Endothelial cell of umbilical vein (primary cell): ENCODE data around the gene RABGGTA. TPM values are rescaled to one million over a fixed set of nuclear protein-coding genes. Genes with fewer than 3 reads are reported as not detected.

Experiments
- BruUV-seq: library from RNA; stranded (reverse); fragments of 400-500 nt; replicated peaks from 2 replicates; lab custom pipeline; 2021; lab: Mats Ljungman, UMichigan
- CTCF ChIA-PET: fragments of 300-600, 350-600 bp; sonication (Branson Sonifier 250); formaldehyde crosslinking; loops from one replicate; lab custom pipeline; 2021; ENCODE audit warnings: antibody characterized with exemption, inconsistent platforms; lab: Charles Lee
- POLR2A ChIA-PET: fragments of 300-600, 350-600 bp; sonication (Branson Sonifier 250); formaldehyde crosslinking; loops from one replicate; lab custom pipeline; 2021; ENCODE audit warnings: antibody characterized with exemption, inconsistent platforms; lab: Charles Lee
- DNase-seq: peaks from one replicate; pipeline ENCODE4 v3.0.0-alpha.2; 2011; ENCODE audit warnings: low read depth, low spot score
- FAIRE-seq: peaks from 2 replicates; lab custom pipeline; 2011; peaks lifted over from hg19 to GRCh38; lab: Jason Lieb, UNC
- H2AFZ ChIP-seq: 2 replicates; pipeline ENCODE4 v1.6.0; 2012; ENCODE audit warnings: low read depth, low read length, control low read depth, inconsistent platforms
- H3K27ac ChIP-seq: 2 replicates; pipeline ENCODE4 v1.5.1; 2011; ENCODE audit warnings: low read depth, mild to moderate bottlenecking, control low read depth, low read length, moderate library complexity; ENCODE audit not compliant: insufficient read depth
- H3K27me3 ChIP-seq, 2 experiments: 2 replicates each; pipeline versions ENCODE4 v1.6.0 to v1.6.1; 2011; ENCODE audit warnings: low read length in 2 of 2, mixed read lengths in 1 of 2; ENCODE audit not compliant: control insufficient read depth in 2 of 2, insufficient read depth in 2 of 2
- H3K36me3 ChIP-seq, 2 experiments: 2 replicates in 1 of 2; 3 replicates in 1 of 2; pipeline ENCODE4 v1.5.1; 2011; ENCODE audit warnings: low read length in 2 of 2, mild to moderate bottlenecking in 1 of 2, moderate library complexity in 1 of 2; ENCODE audit not compliant: control insufficient read depth in 2 of 2, insufficient read depth in 2 of 2; ENCODE audit errors: extremely low read depth in 1 of 2
- H3K4me1 ChIP-seq: 3 replicates; pipeline ENCODE4 v1.5.1; 2011; ENCODE audit warnings: mild to moderate bottlenecking, low read length; ENCODE audit not compliant: control insufficient read depth, insufficient read depth; ENCODE audit errors: extremely low read depth
- H3K4me2 ChIP-seq: 2 replicates; pipeline ENCODE4 v1.6.1; 2011; ENCODE audit warnings: low read length, control low read depth, mixed read lengths; ENCODE audit not compliant: insufficient read depth
- H3K4me3 ChIP-seq, 3 experiments: fragments of 200-600 bp in 1 of 3; sonication (generic), shearing (Covaris generic) in 1 of 3; replicated peaks in 1 of 3; 2 replicates each; pipeline ENCODE4 v1.5.1; 2011 to 2016; ENCODE audit warnings: control low read depth in 3 of 3, low read length in 3 of 3, mild to moderate bottlenecking in 2 of 3, inconsistent platforms in 1 of 3, low read depth in 1 of 3, moderate library complexity in 1 of 3; ENCODE audit not compliant: insufficient read depth in 1 of 3
- H3K79me2 ChIP-seq: 2 replicates; pipeline ENCODE4 v1.6.0; 2012; ENCODE audit warnings: low read length, inconsistent platforms; ENCODE audit not compliant: control insufficient read depth, insufficient read depth
- H3K9ac ChIP-seq: replicated peaks from 2 replicates; pipeline ENCODE3; 2011; ENCODE audit warnings: low read length, control low read depth; ENCODE audit not compliant: insufficient read depth; ENCODE audit errors: extremely low read depth
- H3K9me1 ChIP-seq: replicated peaks from 3 replicates; pipeline ENCODE4 v1.6.0; 2011; ENCODE audit warnings: mild to moderate bottlenecking, low read length; ENCODE audit not compliant: control insufficient read depth, insufficient read depth; ENCODE audit errors: extremely low read depth
- H3K9me3 ChIP-seq: replicated peaks from 2 replicates; pipeline ENCODE4 v1.5.1; 2012; ENCODE audit warnings: low read length, inconsistent platforms; ENCODE audit not compliant: control insufficient read depth, insufficient read depth
- H4K20me1 ChIP-seq: replicated peaks from 2 replicates; pipeline ENCODE3; 2011; ENCODE audit warnings: mild to moderate bottlenecking, low read length; ENCODE audit not compliant: control insufficient read depth, insufficient read depth; ENCODE audit errors: extremely low read depth
- EZH2 ChIP-seq: IDR thresholded peaks from 2 replicates; pipeline ENCODE4 v1.6.1; 2012; ENCODE audit warnings: borderline replicate concordance, low read depth, mild to moderate bottlenecking, moderate library complexity, low read length, inconsistent platforms; ENCODE audit not compliant: severe bottlenecking
- FOS ChIP-seq: IDR thresholded peaks from 2 replicates; pipeline ENCODE4 v1.6.1; 2011; ENCODE audit warnings: mild to moderate bottlenecking, low read length, moderate library complexity, borderline replicate concordance; ENCODE audit not compliant: insufficient read depth
- GATA2 ChIP-seq: IDR thresholded peaks from 2 replicates; pipeline ENCODE4 v1.7.0; 2011; ENCODE audit warnings: low read depth, mild to moderate bottlenecking, moderate library complexity, mixed read lengths, low read length; ENCODE audit not compliant: insufficient read length, insufficient read depth
- JUN ChIP-seq: IDR thresholded peaks from 2 replicates; pipeline ENCODE4 v1.6.1; 2011; ENCODE audit warnings: borderline replicate concordance, low read depth; ENCODE audit not compliant: insufficient read length, insufficient read depth
- MYC ChIP-seq: IDR thresholded peaks from one replicate; pipeline ENCODE4 v1.6.1; 2011; ENCODE audit warnings: mild to moderate bottlenecking, low read depth, low read length
- POLR2A ChIP-seq: IDR thresholded peaks from 2 replicates; pipeline ENCODE4 v1.6.1; 2012; ENCODE audit warnings: low read depth, mild to moderate bottlenecking, control low read depth, low read length
- POLR2AphosphoS5 ChIP-seq: IDR thresholded peaks from 2 replicates; pipeline ENCODE4 v1.6.1; 2012; ENCODE audit warnings: low read depth, mild to moderate bottlenecking, control low read depth, low read length, moderate library complexity; ENCODE audit not compliant: insufficient read depth
- dilution Hi-C: fragments of 300-500 bp; cut with MboI; formaldehyde crosslinking; loops from one replicate; pipeline ENCODE4 v1.15.0; 2019; ENCODE audit warnings: low sequenced_read_pairs; ENCODE audit not compliant: extremely low pct_ligation_motif_present
- intact Hi-C: fragments of 100-400 bp; cut with micrococcal nuclease; formaldehyde crosslinking; loops from one replicate; pipeline ENCODE4 v1.10.0; 2022
- polyA plus RNA-seq, 4 experiments: library from polyadenylated mRNA; depleted of rRNA in 3 of 4; stranded (reverse) in 3 of 4; unstranded in 1 of 4; fragments of >200 nt; gene quantifications; 2 replicates each; pipeline versions ENCODE4 v1.2.1 to v1.2.3, GENCODE V29; 2011 to 2012; ENCODE audit warnings: missing spikeins in 1 of 4
- total RNA-seq: library from RNA; stranded (reverse); gene quantifications from 2 replicates; pipeline ENCODE4 v1.2.3, GENCODE V29; 2021
- TF ChIP-seq, protein P1 (sequence below), 2 donors: IDR thresholded peaks; 1 replicate in 1 of 2; 2 replicates in 1 of 2; pipeline ENCODE4 v1.5.1; 2011; ENCODE audit warnings: low read length in 2 of 2, mild to moderate bottlenecking in 2 of 2, moderate library complexity in 2 of 2, control low read depth in 1 of 2, inconsistent platforms in 1 of 2, low read depth in 1 of 2; ENCODE audit not compliant: insufficient read depth in 1 of 2; ENCODE audit errors: extremely low read depth in 1 of 2
- TF ChIP-seq, protein P2 (sequence below): IDR thresholded peaks from 2 replicates; pipeline ENCODE4 v1.6.1; 2011; ENCODE audit not compliant: insufficient read depth, insufficient read length

RABGGTA gene
- total and polyA plus RNA-seq, 2 donors (not counting 3 experiments of a cell fraction or from before 2014, with no cell fraction given) = 29.3 to 80.1 TPM

- CTCF ChIA-PET = interaction anchor here (0.9 to 1.6 kb wide), 3 partner anchors 11 to 23 kb away, joined by 3 to 4 read pairs (median 3); partner anchors contain the start of gene CIDEB
- Histone ChIP-seq H3K27me3 (no peaks in the 10 kb centered on the region), H3K9me1 (no peaks in the 10 kb centered on the region), H3K9me3 (no peaks in the 10 kb centered on the region), H3K4me1 (no peaks in the 10 kb centered on the region), H3K4me3 (no peak overlapping the region), H3K36me3 (no peaks in the 10 kb centered on the region), H3K79me2 (no peaks in the 10 kb centered on the region), H3K27ac (no peak overlapping the region), H3K9ac (no peak overlapping the region), H2AFZ (no peak overlapping the region), H3K4me2 (no peak overlapping the region), H4K20me1 (no peaks in the 10 kb centered on the region)
- intact Hi-C loops (no loop called here), dilution Hi-C loops (no loop called here)
- FAIRE-seq (no peak), DNase-seq (no peak)
- no TSS peak for BruUV-seq
- POLR2A ChIA-PET = no interaction called here
- TF ChIP-seq JUN = no peak
- TF ChIP-seq MYC = no peak
- no peak for TF ChIP-seq FOS
- TF ChIP-seq POLR2A = no peak
- TF ChIP-seq, protein P1, sequence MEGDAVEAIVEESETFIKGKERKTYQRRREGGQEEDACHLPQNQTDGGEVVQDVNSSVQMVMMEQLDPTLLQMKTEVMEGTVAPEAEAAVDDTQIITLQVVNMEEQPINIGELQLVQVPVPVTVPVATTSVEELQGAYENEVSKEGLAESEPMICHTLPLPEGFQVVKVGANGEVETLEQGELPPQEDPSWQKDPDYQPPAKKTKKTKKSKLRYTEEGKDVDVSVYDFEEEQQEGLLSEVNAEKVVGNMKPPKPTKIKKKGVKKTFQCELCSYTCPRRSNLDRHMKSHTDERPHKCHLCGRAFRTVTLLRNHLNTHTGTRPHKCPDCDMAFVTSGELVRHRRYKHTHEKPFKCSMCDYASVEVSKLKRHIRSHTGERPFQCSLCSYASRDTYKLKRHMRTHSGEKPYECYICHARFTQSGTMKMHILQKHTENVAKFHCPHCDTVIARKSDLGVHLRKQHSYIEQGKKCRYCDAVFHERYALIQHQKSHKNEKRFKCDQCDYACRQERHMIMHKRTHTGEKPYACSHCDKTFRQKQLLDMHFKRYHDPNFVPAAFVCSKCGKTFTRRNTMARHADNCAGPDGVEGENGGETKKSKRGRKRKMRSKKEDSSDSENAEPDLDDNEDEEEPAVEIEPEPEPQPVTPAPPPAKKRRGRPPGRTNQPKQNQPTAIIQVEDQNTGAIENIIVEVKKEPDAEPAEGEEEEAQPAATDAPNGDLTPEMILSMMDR (IDR thresholded peaks at IDR 0.05; ENCODE audit: extremely low read depth in 1 of 2, insufficient read depth in 1 of 2, low read depth in 1 of 2, low read length in 2 of 2) = no peak
- TF ChIP-seq, protein P2, sequence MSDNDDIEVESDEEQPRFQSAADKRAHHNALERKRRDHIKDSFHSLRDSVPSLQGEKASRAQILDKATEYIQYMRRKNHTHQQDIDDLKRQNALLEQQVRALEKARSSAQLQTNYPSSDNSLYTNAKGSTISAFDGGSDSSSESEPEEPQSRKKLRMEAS = no peak
- no peak for TF ChIP-seq GATA2
- TF ChIP-seq EZH2 = no peak
- no peak for TF ChIP-seq POLR2AphosphoS5
Observed at GRCh38 chr14:24285351-24285750, 14.0 kb upstream of the RABGGTA start.
